ENCODE data around the gene KSR2.

GRCh38 chr12:117977373-117977772 is 8.6 kb upstream of the KSR2 start:
- TF ChIP-seq CTCF (IDR thresholded peaks at IDR 0.05) (no peak), EZH2 (IDR thresholded peaks at IDR 0.05) (no peak), EZH2phosphoT487 (IDR thresholded peaks at IDR 0.05) (no peak)
